GM20431 (cell line): ENCODE data around the gene ATG101.

Experiments
- in situ Hi-C: fragments of 300-500 bp; cut with MseI, MboI; formaldehyde crosslinking; loops from one replicate; pipeline ENCODE4 v1.15.0; 2020; ENCODE audit warnings: low sequenced_read_pairs; ENCODE audit not compliant: unreplicated experiment

The ATG101 gene

GRCh38 chr12:52074971-52075724 is 5.4 kb downstream of the ATG101 start:
- in situ Hi-C loops: no loop called here

- in situ Hi-C loops: no loop called here
Observed at GRCh38 chr12:52076811-52077210, 7.0 kb downstream of the ATG101 start.

- in situ Hi-C loops: no loop called here
Observed at GRCh38 chr12:52078276-52078675, 8.5 kb downstream of the ATG101 start.

GRCh38 chr12:52079576-52080402 is 10.0 kb downstream of the ATG101 start, which contains the start of gene SMIM41:
TSS of gene SMIM41 (plus strand) at chr12:52079704. CDS start at chr12:52079780, 76 bp downstream.
- in situ Hi-C loops: loop anchor here (10.0 kb wide), 1 partner anchor 45 kb away; no protein-coding TSS in a partner anchor

- in situ Hi-C loops: loop anchor here (10.0 kb wide), 1 partner anchor 46 kb away; no protein-coding TSS in a partner anchor
Observed at GRCh38 chr12:52080403-52081251, 10.8 kb downstream of the ATG101 start.

- in situ Hi-C loops: loop anchor here (10.0 kb wide), 1 partner anchor 46 kb away; no protein-coding TSS in a partner anchor
Observed at GRCh38 chr12:52081263-52081733, 11.5 kb downstream of the ATG101 start.

GRCh38 chr12:52082026-52082668 is 12.4 kb downstream of the ATG101 start:
- in situ Hi-C loops: loop anchor here (10.0 kb wide), 1 partner anchor 47 kb away; no protein-coding TSS in a partner anchor

GRCh38 chr12:52082669-52082987 is 12.8 kb downstream of the ATG101 start:
- in situ Hi-C loops: loop anchor here (10.0 kb wide), 1 partner anchor 48 kb away; no protein-coding TSS in a partner anchor

GRCh38 chr12:52082988-52083637 is 13.3 kb downstream of the ATG101 start:
- in situ Hi-C loops: loop anchor here (10.0 kb wide), 1 partner anchor 48 kb away; no protein-coding TSS in a partner anchor

GRCh38 chr12:52083638-52083996 is 13.8 kb downstream of the ATG101 start:
- in situ Hi-C loops: loop anchor here (10.0 kb wide), 1 partner anchor 49 kb away; no protein-coding TSS in a partner anchor

GRCh38 chr12:52084491-52085231 is 14.9 kb downstream of the ATG101 start:
- in situ Hi-C loops: loop anchor here (10.0 kb wide), 1 partner anchor 50 kb away; no protein-coding TSS in a partner anchor

- in situ Hi-C loops: loop anchor here (10.0 kb wide), 1 partner anchor 51 kb away; no protein-coding TSS in a partner anchor
Observed at GRCh38 chr12:52085682-52086180, 16.0 kb downstream of the ATG101 start.

- in situ Hi-C loops: loop anchor here (10.0 kb wide), 1 partner anchor 52 kb away; no protein-coding TSS in a partner anchor
Observed at GRCh38 chr12:52086366-52086765, 16.6 kb downstream of the ATG101 start.

- in situ Hi-C loops: loop anchor here (10.0 kb wide), 1 partner anchor 52 kb away; no protein-coding TSS in a partner anchor
Observed at GRCh38 chr12:52086944-52087835, 17.4 kb downstream of the ATG101 start.

- in situ Hi-C loops: loop anchor here (10.0 kb wide), 1 partner anchor 53 kb away; no protein-coding TSS in a partner anchor
Observed at GRCh38 chr12:52087961-52088820, 18.4 kb downstream of the ATG101 start.

GRCh38 chr12:52089491-52089890 is 19.7 kb downstream of the ATG101 start:
- in situ Hi-C loops: loop anchor here (10.0 kb wide), 1 partner anchor 55 kb away; no protein-coding TSS in a partner anchor
